Testis (tissue), 2 donors: Measurements from ENCODE around the gene KIR3DL2.
"Not testable (repeated sequence)": the region's sequence is repeated elsewhere in the genome, so short reads cannot be mapped to it uniquely, and the experiment has no call there.

ENCODE experiments used
- POLR2A ChIP-seq: fragments of 450-650 bp; IDR thresholded peaks from one replicate; pipeline ENCODE4 v1.6.1; 2017; ENCODE audit warnings: antibody characterized with exemption, mild to moderate bottlenecking, moderate library complexity
- TF ChIP-seq, protein P1 (sequence below), 3 experiments: fragments of 450-650 bp in 2 of 3; fragments of 200-600 bp in 1 of 3; sonication (generic) in 1 of 3; IDR thresholded peaks; one replicate each; pipeline ENCODE4 v1.5.1; 2016 to 2019; ENCODE audit warnings: antibody characterized with exemption in 3 of 3, mild to moderate bottlenecking in 2 of 3, moderate library complexity in 1 of 3

DNA sequence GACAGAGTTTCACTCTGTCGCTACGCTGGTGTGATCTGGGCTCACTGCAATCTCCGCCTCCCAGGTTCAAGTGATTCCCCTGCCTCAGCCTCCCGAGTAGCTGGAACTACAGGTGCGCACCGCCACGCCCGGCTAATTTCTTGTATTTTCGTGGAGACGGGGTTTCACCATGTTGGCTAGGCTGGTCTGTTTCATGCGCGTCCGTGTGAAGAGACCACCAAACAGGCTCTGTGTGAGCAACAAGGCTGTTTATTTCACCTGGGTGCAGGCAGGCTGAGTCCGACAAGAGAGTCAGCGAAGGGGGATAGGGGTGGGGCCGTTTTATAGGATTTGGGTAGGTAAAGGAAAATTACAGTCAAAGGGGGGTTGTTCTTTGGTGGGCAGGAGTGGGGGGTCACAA, 43.9 kb downstream of the KIR3DL2 start:
- TF ChIP-seq, protein P1, sequence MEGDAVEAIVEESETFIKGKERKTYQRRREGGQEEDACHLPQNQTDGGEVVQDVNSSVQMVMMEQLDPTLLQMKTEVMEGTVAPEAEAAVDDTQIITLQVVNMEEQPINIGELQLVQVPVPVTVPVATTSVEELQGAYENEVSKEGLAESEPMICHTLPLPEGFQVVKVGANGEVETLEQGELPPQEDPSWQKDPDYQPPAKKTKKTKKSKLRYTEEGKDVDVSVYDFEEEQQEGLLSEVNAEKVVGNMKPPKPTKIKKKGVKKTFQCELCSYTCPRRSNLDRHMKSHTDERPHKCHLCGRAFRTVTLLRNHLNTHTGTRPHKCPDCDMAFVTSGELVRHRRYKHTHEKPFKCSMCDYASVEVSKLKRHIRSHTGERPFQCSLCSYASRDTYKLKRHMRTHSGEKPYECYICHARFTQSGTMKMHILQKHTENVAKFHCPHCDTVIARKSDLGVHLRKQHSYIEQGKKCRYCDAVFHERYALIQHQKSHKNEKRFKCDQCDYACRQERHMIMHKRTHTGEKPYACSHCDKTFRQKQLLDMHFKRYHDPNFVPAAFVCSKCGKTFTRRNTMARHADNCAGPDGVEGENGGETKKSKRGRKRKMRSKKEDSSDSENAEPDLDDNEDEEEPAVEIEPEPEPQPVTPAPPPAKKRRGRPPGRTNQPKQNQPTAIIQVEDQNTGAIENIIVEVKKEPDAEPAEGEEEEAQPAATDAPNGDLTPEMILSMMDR (IDR thresholded peaks at IDR 0.05): not testable (repeated sequence)
- TF ChIP-seq POLR2A: not testable (repeated sequence)
